ENCODE results near the gene PHOX2A.

Gene PHOX2A

DNA sequence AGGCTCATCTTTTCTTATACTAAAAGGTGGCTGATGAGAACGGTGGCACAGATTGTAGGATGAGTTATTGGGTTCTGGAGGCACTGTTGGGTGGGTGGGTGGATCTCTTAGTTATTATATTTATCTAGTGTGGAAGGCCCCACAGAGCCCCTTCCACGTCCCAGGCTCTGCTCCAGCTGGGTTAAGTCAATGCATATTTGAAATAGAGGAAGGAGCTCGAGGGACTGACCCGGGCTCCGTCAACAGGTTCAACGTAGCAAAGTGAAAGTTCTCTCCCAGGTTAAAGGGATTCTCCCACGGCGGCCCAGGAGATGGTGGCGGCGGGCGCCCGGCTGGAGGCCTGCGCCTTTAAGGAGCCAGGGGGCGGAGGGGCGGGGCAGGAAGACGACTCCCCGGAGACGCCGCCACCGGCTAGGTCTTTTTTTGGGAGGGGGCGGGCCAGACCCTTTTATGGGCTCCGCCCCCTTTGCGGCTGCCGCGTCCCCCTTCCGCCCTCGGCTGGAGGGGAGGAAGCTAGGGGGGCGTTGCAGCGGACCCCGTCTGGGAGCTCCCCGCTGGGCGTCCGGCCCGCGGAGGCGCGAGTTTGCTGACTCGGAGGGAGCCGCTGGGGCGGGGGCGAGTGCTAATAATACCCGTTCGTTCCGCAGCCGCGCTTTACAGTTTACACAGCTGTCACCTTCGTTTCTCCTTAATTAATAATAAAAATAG, 20.9 kb downstream of the PHOX2A start (continued):
- TF ChIP-seq BCL11A (tag by site-specific recombination; IDR thresholded peaks at IDR 0.05; ENCODE audit: low read depth) (0 out of 2 replicates have a peak, but pooled peaks have one; percentile 39), ZNF692 (tag by site-specific recombination; IDR thresholded peaks at IDR 0.05) (peak; percentile 52; the same call in 1 of the 2 replicates), KLF16 (tag by site-specific recombination; IDR thresholded peaks at IDR 0.05) (peak; percentile 96), ZBTB20 (tag by site-specific recombination; IDR thresholded peaks at IDR 0.05) (peak; percentile 70; the same call in 1 of the 2 replicates), SP2 (tag by site-specific recombination; IDR thresholded peaks at IDR 0.05) (peak; percentile 88), SCRT2 (tag by site-specific recombination; IDR thresholded peaks at IDR 0.05) (peak; percentile 95), MZF1 (tag by site-specific recombination; IDR thresholded peaks at IDR 0.05; ENCODE audit: borderline replicate concordance) (no peak), ZNF624 (tag by site-specific recombination; IDR thresholded peaks at IDR 0.05) (no peak), ZFP69B (tag by site-specific recombination; IDR thresholded peaks at IDR 0.05) (no peak), OSR2 (tag by site-specific recombination; IDR thresholded peaks at IDR 0.05) (peak; percentile 42; the same call in 1 of the 2 replicates), ZNF121 (tag by site-specific recombination; IDR thresholded peaks at IDR 0.05) (no peak), KLF10 (tag by site-specific recombination; IDR thresholded peaks at IDR 0.05) (peak; percentile 90), GLIS1 (tag by site-specific recombination; IDR thresholded peaks at IDR 0.05) (peak; percentile 84), WT1 (tag by site-specific recombination; IDR thresholded peaks at IDR 0.05) (peak; percentile 58), ZBTB7A (tag by site-specific recombination; IDR thresholded peaks at IDR 0.05; ENCODE audit: low read depth) (peak; percentile 84), HOXA7 (CRISPR knock-in tag; IDR thresholded peaks at IDR 0.05; ENCODE audit: borderline replicate concordance) (no peak), ZNF629 (tag by site-specific recombination; IDR thresholded peaks at IDR 0.05) (0 out of 2 replicates have a peak, but pooled peaks have one; percentile 9), ZNF777 (tag by site-specific recombination; IDR thresholded peaks at IDR 0.05; ENCODE audit: borderline replicate concordance) (0 out of 2 replicates have a peak, but pooled peaks have one; percentile 23)
- TF ChIP-seq, protein P1, sequence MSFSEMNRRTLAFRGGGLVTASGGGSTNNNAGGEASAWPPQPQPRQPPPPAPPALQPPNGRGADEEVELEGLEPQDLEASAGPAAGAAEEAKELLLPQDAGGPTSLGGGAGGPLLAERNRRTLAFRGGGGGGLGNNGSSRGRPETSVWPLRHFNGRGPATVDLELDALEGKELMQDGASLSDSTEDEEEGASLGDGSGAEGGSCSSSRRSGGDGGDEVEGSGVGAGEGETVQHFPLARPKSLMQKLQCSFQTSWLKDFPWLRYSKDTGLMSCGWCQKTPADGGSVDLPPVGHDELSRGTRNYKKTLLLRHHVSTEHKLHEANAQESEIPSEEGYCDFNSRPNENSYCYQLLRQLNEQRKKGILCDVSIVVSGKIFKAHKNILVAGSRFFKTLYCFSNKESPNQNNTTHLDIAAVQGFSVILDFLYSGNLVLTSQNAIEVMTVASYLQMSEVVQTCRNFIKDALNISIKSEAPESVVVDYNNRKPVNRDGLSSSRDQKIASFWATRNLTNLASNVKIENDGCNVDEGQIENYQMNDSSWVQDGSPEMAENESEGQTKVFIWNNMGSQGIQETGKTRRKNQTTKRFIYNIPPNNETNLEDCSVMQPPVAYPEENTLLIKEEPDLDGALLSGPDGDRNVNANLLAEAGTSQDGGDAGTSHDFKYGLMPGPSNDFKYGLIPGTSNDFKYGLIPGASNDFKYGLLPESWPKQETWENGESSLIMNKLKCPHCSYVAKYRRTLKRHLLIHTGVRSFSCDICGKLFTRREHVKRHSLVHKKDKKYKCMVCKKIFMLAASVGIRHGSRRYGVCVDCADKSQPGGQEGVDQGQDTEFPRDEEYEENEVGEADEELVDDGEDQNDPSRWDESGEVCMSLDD (tag by site-specific recombination; IDR thresholded peaks at IDR 0.05) = peak; percentile 91
- TF ChIP-seq, protein P2, sequence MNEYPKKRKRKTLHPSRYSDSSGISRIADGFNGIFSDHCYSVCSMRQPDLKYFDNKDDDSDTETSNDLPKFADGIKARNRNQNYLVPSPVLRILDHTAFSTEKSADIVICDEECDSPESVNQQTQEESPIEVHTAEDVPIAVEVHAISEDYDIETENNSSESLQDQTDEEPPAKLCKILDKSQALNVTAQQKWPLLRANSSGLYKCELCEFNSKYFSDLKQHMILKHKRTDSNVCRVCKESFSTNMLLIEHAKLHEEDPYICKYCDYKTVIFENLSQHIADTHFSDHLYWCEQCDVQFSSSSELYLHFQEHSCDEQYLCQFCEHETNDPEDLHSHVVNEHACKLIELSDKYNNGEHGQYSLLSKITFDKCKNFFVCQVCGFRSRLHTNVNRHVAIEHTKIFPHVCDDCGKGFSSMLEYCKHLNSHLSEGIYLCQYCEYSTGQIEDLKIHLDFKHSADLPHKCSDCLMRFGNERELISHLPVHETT (tag by site-specific recombination; IDR thresholded peaks at IDR 0.05) = no peak

- peaks cover 3% of the 10 kb centered on the region; the same call in 1 of the 2 replicates for H3K4me1 ChIP-seq (ENCODE audit: control insufficient read depth, insufficient read depth, low read length)
- ChIA-PET POLR2A (interaction anchor here (0.6 to 2.0 kb wide), 7 partner anchors 10 to 294 kb away, joined by 3 to 9 read pairs (median 5); partner anchors contain the start of genes ANAPC15, RNF121 and XNDC1N), CTCF (interaction anchor here (0.7 to 1.8 kb wide), 5 partner anchors 14 to 130 kb away, joined by 4 to 5 read pairs (median 5); no protein-coding TSS in a partner anchor)
- no peaks in the 10 kb centered on the region for H3K9me3 ChIP-seq (ENCODE audit: control insufficient read depth, insufficient read depth, low read depth, low read length)
- peak overlapping the region; percentile 75 for H3K4me3 ChIP-seq (ENCODE audit: low read depth, low read length)
- peaks cover 0 to 13% of the 10 kb centered on the region in 2 experiments; a peak in 1 of 3 replicates for H3K36me3 ChIP-seq (ENCODE audit: control insufficient read depth in 2 of 2, insufficient read depth in 1 of 2, low read length in 2 of 2)
- H3K27ac ChIP-seq (ENCODE audit: extremely low read depth, low read depth, low read length) = peak overlapping the region; percentile 3
- no peak for TF ChIP-seq ZNF580 (tag by site-specific recombination; IDR thresholded peaks at IDR 0.05)
- TF ChIP-seq, protein P3, sequence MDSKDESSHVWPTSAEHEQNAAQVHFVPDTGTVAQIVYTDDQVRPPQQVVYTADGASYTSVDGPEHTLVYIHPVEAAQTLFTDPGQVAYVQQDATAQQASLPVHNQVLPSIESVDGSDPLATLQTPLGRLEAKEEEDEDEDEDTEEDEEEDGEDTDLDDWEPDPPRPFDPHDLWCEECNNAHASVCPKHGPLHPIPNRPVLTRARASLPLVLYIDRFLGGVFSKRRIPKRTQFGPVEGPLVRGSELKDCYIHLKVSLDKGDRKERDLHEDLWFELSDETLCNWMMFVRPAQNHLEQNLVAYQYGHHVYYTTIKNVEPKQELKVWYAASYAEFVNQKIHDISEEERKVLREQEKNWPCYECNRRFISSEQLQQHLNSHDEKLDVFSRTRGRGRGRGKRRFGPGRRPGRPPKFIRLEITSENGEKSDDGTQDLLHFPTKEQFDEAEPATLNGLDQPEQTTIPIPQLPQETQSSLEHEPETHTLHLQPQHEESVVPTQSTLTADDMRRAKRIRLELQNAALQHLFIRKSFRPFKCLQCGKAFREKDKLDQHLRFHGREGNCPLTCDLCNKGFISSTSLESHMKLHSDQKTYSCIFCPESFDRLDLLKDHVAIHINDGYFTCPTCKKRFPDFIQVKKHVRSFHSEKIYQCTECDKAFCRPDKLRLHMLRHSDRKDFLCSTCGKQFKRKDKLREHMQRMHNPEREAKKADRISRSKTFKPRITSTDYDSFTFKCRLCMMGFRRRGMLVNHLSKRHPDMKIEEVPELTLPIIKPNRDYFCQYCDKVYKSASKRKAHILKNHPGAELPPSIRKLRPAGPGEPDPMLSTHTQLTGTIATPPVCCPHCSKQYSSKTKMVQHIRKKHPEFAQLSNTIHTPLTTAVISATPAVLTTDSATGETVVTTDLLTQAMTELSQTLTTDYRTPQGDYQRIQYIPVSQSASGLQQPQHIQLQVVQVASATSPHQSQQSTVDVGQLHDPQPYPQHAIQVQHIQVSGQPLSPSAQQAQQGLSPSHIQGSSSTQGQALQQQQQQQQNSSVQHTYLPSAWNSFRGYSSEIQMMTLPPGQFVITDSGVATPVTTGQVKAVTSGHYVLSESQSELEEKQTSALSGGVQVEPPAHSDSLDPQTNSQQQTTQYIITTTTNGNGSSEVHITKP (tag by site-specific recombination; IDR thresholded peaks at IDR 0.05) = peak; percentile 96
- TF ChIP-seq REPIN1 (tag by site-specific recombination; IDR thresholded peaks at IDR 0.05; ENCODE audit: low read depth) = no peak
- TF ChIP-seq ZNF157 (tag by site-specific recombination; IDR thresholded peaks at IDR 0.05) = no peak
- TF ChIP-seq ZNF692 (tag by site-specific recombination; IDR thresholded peaks at IDR 0.05) = no peak
Observed at GRCh38 chr11:72222106-72222891, 21.7 kb downstream of the PHOX2A start.

All from HEK293 (cell line).